ENCODE data around the gene PNMA1. TPM values are rescaled to one million over a fixed set of nuclear protein-coding genes. Genes with fewer than 3 reads are reported as not detected.
A peak's percentile ranks its signal among the peaks of the same experiment; 100 is the strongest.

PNMA1 gene
- total RNA-seq, 1 experiment from 2014 or later = 16.7 TPM

DNA sequence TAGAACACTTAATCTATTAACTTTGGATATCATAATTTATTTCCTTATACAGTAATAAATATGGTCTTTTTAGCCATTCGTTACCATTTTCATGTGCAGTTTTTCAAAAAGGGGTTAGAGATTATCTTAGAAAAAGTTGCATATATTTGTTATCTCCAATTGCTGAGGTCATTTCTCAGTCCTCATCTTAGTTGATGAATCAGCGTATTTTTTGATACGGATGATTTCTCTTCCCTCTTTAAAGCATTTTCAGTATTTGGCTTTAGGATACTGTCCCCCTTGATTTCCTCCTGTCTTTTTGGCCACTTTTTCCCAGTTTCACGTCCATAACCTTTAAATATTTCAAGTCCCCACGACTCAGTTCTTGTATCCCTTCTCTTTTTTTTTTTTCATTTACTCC, 47.6 kb downstream of the PNMA1 start:
- Histone ChIP-seq H3K4me1 (replicated peaks) (peaks cover 5% of the 10 kb centered on the region), H3K36me3 (peaks cover 4% of the 10 kb centered on the region; the same call in 1 of the 2 replicates), H3K4me3 (no peak overlapping the region), H3K27me3 (replicated peaks) (no peaks in the 10 kb centered on the region), H3K27ac (no peak overlapping the region), H3K9me3 (replicated peaks) (no peaks in the 10 kb centered on the region)
- no peak for DNase-seq (ENCODE audit: low read depth in 1 of 2, low spot score in 2 of 2)

DNA sequence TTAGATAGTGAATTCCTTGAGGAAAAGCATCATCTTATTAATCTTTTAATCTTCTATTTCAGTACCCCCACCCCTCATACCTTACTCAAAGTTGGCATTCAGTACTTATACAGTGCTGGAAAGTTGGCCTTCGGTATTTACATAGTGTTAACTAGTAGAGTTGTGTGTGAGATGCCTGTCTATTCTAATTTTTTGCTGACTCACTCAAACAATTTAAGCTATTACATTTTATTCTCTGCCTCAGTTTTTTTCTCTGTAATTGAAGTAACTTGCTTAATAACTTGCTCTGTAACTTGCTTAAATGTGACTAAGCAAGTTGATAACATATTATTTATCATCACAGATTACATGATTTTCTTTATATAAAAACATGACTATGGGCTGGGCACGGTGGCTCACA, 49.1 kb downstream of the PNMA1 start:
- Histone ChIP-seq H3K27me3 (replicated peaks) (no peaks in the 10 kb centered on the region), H3K27ac (no peak overlapping the region), H3K4me3 (no peak overlapping the region), H3K36me3 (peaks cover 10% of the 10 kb centered on the region; the same call in 1 of the 2 replicates), H3K9me3 (replicated peaks) (no peaks in the 10 kb centered on the region), H3K4me1 (replicated peaks) (peaks cover 5% of the 10 kb centered on the region)
- DNase-seq (ENCODE audit: low read depth in 1 of 2, low spot score in 2 of 2) = no peak

DNA sequence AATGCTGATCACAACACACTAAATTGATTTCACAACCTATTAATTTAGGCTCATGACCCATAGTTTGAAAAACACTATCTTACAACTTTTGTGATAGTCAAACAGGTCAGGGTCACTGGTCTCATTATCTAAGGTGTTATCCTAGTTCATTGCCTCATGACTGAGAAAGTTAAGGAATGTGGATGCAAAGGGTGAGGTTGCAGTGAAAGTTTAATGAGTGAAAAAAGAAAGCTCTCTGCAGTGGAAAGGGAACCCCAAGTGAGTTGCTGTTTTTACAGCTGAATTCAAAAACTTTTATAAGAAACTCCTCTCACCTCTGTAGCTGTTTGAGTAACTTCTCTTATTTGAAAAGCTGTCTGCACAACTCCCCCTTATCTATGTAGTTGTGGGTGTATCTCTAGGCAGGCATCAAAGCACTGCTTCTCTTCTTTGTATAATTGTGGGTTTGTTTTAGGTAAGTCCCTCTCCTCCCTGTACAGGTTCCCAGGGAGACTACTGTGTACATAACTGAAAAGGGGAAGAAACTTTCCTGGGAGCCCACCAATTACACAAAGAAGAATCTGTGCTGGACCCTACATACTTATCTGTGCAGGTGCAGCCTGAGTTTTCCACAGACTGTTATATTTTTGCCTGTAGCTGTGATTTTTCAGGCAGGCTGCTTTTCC, 50.5 kb downstream of the PNMA1 start:
- Histone ChIP-seq H3K27ac (no peak overlapping the region), H3K27me3 (replicated peaks) (no peaks in the 10 kb centered on the region), H3K36me3 (peaks cover 10% of the 10 kb centered on the region; the same call in 1 of the 2 replicates), H3K9me3 (replicated peaks) (no peaks in the 10 kb centered on the region), H3K4me3 (no peak overlapping the region), H3K4me1 (replicated peaks) (peaks cover 5% of the 10 kb centered on the region)
- DNase-seq (ENCODE audit: low read depth in 1 of 2, low spot score in 2 of 2) = no peak

DNA sequence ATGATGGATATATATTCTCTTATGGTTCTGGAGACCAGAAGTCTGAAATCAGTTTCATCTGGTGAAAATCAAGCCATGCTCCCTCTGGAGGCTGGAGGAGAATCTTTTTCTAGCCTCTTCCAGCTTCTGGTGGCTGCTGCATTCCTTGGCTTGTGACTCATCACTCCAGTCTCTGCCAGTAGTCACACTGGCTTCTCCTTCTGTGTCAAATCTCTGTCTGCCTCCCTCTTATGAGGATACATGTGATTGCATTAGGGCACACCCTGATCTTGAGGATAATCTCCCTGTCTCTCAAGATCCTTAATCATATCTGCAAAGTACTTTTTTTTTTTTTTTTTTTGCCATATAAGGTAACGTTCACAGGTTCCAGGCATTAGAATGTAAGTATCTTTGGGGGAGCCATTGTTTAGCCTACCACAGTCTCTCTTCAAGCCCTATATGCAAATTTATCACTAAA, 51.7 kb downstream of the PNMA1 start:
- Histone ChIP-seq H3K27me3 (replicated peaks) (no peaks in the 10 kb centered on the region), H3K4me3 (no peak overlapping the region), H3K9me3 (replicated peaks) (no peaks in the 10 kb centered on the region), H3K36me3 (peaks cover 10% of the 10 kb centered on the region; the same call in 1 of the 2 replicates), H3K4me1 (replicated peaks) (peaks cover 10% of the 10 kb centered on the region), H3K27ac (0 out of 2 replicates have a peak overlapping the region, but pooled peaks have one; percentile 24)
- peak; percentile 70 to 82 for DNase-seq (ENCODE audit: low read depth in 1 of 2, low spot score in 2 of 2)

DNA sequence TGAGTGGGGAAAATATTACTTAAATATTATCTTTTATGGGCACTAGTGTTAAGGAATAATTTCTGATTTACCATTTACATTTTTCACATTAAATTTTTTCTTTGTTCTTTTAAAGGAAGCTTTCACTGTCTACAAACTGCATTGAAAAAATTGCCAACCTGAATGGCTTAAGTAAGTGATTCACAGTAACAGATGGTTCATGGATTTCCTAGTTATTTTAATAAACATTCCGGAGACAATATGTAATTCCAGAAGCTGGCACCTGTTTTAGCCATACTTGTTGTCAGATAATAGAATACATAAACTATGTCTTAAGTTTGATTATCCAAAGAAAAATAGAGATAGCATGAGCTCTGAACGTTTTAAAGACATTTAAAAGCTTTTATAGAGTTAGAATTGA, 52.3 kb downstream of the PNMA1 start:
- no peak overlapping the region for H3K27ac ChIP-seq
- DNase-seq (ENCODE audit: low read depth in 1 of 2, low spot score in 2 of 2) = no peak
- H3K4me1 ChIP-seq (replicated peaks) = peaks cover 15% of the 10 kb centered on the region
- H3K4me3 ChIP-seq = no peak overlapping the region
- H3K9me3 ChIP-seq (replicated peaks) = no peaks in the 10 kb centered on the region
- H3K36me3 ChIP-seq = peaks cover 10% of the 10 kb centered on the region; the same call in 1 of the 2 replicates
- no peaks in the 10 kb centered on the region for H3K27me3 ChIP-seq (replicated peaks)

Other genes starting within 250 kb of the PNMA1 start
- gene RIOX1, start 223.5 kb downstream of the PNMA1 start, total RNA-seq (2014; rRNA removed; shearing (Covaris generic)) = 15.0 and 17.2 TPM in 2 replicates
- 6.0 TPM in 2 replicates for gene ACOT1, start 177.2 kb downstream of the PNMA1 start, total RNA-seq (2014; rRNA removed; shearing (Covaris generic))
- gene HEATR4, start 155.4 kb downstream of the PNMA1 start, total RNA-seq (2014; rRNA removed; shearing (Covaris generic)) = not detected in 2 replicates
- 31.5 and 40.4 TPM in 2 replicates for gene ACOT2, start 145.2 kb downstream of the PNMA1 start, total RNA-seq (2014; rRNA removed; shearing (Covaris generic))
- 1.1 and 2.1 TPM in 2 replicates for gene ACOT4, start 122.5 kb downstream of the PNMA1 start, total RNA-seq (2014; rRNA removed; shearing (Covaris generic))
- not detected in 2 replicates for gene ACOT6, start 101.9 kb downstream of the PNMA1 start, total RNA-seq (2014; rRNA removed; shearing (Covaris generic))
- gene DNAL1, start 69.4 kb downstream of the PNMA1 start, total RNA-seq (2014; rRNA removed; shearing (Covaris generic)) = 5.0 and 16.2 TPM in 2 replicates
- gene PTGR2, start 137.4 kb upstream of the PNMA1 start, total RNA-seq (2014; rRNA removed; shearing (Covaris generic)) = 2.9 and 3.9 TPM in 2 replicates
- gene ZNF410, start 172.5 kb upstream of the PNMA1 start, total RNA-seq (2014; rRNA removed; shearing (Covaris generic)) = 49.2 and 63.1 TPM in 2 replicates
- gene FAM161B, start 235.7 kb upstream of the PNMA1 start, total RNA-seq (2014; rRNA removed; shearing (Covaris generic)) = 0.66 and 1.9 TPM in 2 replicates
- gene COQ6, start 235.9 kb upstream of the PNMA1 start, total RNA-seq (2014; rRNA removed; shearing (Covaris generic)) = 15.5 and 19.6 TPM in 2 replicates

All from SJSA1 (cell line).